PC-9 (cell line): ENCODE data around the gene COX14. TPM values are rescaled to one million over a fixed set of nuclear protein-coding genes. Genes with fewer than 3 reads are reported as not detected.

Source experiments
- BruUV-seq: library from RNA; stranded (reverse); fragments of 400-500 nt; replicated peaks from 2 replicates; lab custom pipeline; 2021; lab: Mats Ljungman, UMichigan
- CTCF ChIA-PET: fragments of 300-600 bp; sonication (Branson Sonifier 250); formaldehyde crosslinking; loops from one replicate; lab custom pipeline; 2022; ENCODE audit warnings: antibody characterized with exemption; lab: Charles Lee
- POLR2A ChIA-PET: fragments of 300-600 bp; sonication (Branson Sonifier 250); formaldehyde crosslinking; loops from one replicate; lab custom pipeline; 2022; ENCODE audit warnings: antibody characterized with exemption; ENCODE audit not compliant: unreplicated experiment; lab: Charles Lee
- DNase-seq, 2 experiments: peaks; one replicate each; pipeline versions ENCODE4 v3.0.0 to v3.0.0-alpha.2; 2015 to 2022; ENCODE audit warnings: mixed read lengths in 1 of 2
- H2AFZ ChIP-seq: fragments of 200-600 bp; sonication (generic); 2 replicates; pipeline ENCODE4 v1.8.1; 2017; ENCODE audit warnings: antibody characterized with exemption
- H3F3A ChIP-seq: fragments of 200-600 bp; sonication (generic); 2 replicates; pipeline ENCODE4 v1.8.1; 2017; ENCODE audit warnings: antibody characterized with exemption, mild to moderate bottlenecking, low read depth; ENCODE audit not compliant: insufficient read depth
- H3K27ac ChIP-seq: fragments of 200-600 bp; sonication (generic); 2 replicates; pipeline ENCODE4 v1.6.1; 2016; ENCODE audit warnings: mixed run types
- H3K27me3 ChIP-seq: fragments of 200-600 bp; sonication (generic); 2 replicates; pipeline ENCODE4 v1.6.1; 2016; ENCODE audit warnings: low read depth, mixed run types; ENCODE audit not compliant: insufficient read depth
- H3K36me3 ChIP-seq: fragments of 200-600 bp; sonication (generic); 2 replicates; pipeline ENCODE4 v1.6.1; 2016; ENCODE audit warnings: low read depth, mixed run types
- H3K4me1 ChIP-seq: fragments of 200-600 bp; sonication (generic); replicated peaks from 2 replicates; pipeline ENCODE4 v1.6.1; 2016; ENCODE audit warnings: mixed run types; ENCODE audit not compliant: insufficient read depth
- H3K4me2 ChIP-seq: fragments of 200-600 bp; sonication (generic); 2 replicates; pipeline ENCODE4 v1.6.1; 2017; ENCODE audit warnings: mixed run types
- H3K4me3 ChIP-seq: fragments of 200-600 bp; sonication (generic); 2 replicates; pipeline ENCODE4 v1.6.1; 2016; ENCODE audit warnings: mixed run types
- H3K79me2 ChIP-seq: fragments of 200-600 bp; sonication (generic); 2 replicates; pipeline ENCODE4 v1.6.1; 2017; ENCODE audit warnings: low read depth, mixed run types
- H3K9me2 ChIP-seq: fragments of 200-600 bp; sonication (generic); 2 replicates; pipeline ENCODE4 v1.8.1; 2017; ENCODE audit warnings: mild to moderate bottlenecking; ENCODE audit not compliant: insufficient read depth
- H3K9me3 ChIP-seq: fragments of 200-600 bp; sonication (generic); 2 replicates; pipeline ENCODE4 v1.8.1; 2016; ENCODE audit warnings: low read depth; ENCODE audit not compliant: insufficient read depth
- H4K20me1 ChIP-seq: fragments of 200-600 bp; sonication (generic); 2 replicates; pipeline ENCODE4 v1.8.1; 2017; ENCODE audit not compliant: insufficient read depth
- CTCF ChIP-seq: fragments of 200-600 bp; sonication (generic); conservative IDR thresholded peaks from 2 replicates; pipeline ENCODE4 v1.6.1; 2017; ENCODE audit warnings: mixed run types, antibody characterized with exemption, mild to moderate bottlenecking, moderate library complexity
- EZH2 ChIP-seq: fragments of 200-600 bp; sonication (generic); IDR thresholded peaks from 2 replicates; pipeline ENCODE4 v1.8.0; 2017; ENCODE audit warnings: antibody characterized with exemption, low read depth
- intact Hi-C: fragments of 100-400 bp; cut with micrococcal nuclease; formaldehyde crosslinking; loops from one replicate; pipeline ENCODE4 v1.10.0; 2022; ENCODE audit not compliant: unreplicated experiment
- total RNA-seq: library from RNA; stranded (reverse); gene quantifications from 2 replicates; pipeline ENCODE4 v1.2.3, GENCODE V29; 2021

COX14 gene
- total RNA-seq, 1 experiment from 2014 or later, result 53.9 TPM

- intact Hi-C loops, result no loop called here
- Histone ChIP-seq H3K27ac (no peak overlapping the region), H3K4me2 (no peak overlapping the region), H3F3A (peaks cover 9% of the 10 kb centered on the region; the same call in 1 of the 2 replicates), H3K9me2 (no peaks in the 10 kb centered on the region), H3K9me3 (no peaks in the 10 kb centered on the region), H3K36me3 (peaks cover 12% of the 10 kb centered on the region; the same call in 1 of the 2 replicates), H4K20me1 (no peaks in the 10 kb centered on the region), H2AFZ (no peak overlapping the region), H3K4me3 (no peak overlapping the region), H3K79me2 (no peaks in the 10 kb centered on the region), H3K27me3 (no peaks in the 10 kb centered on the region), H3K4me1 (no peaks in the 10 kb centered on the region)
- ChIA-PET POLR2A (interaction anchor here (0.5 kb wide), 1 partner anchor 138 kb away, joined by 22 read pairs; no protein-coding TSS in a partner anchor), CTCF (interaction anchor here (0.6 kb wide), 1 partner anchor 383 kb away, joined by 7 read pairs; no protein-coding TSS in a partner anchor)
- DNase-seq, result no peak
- BruUV-seq, result no TSS peak
- no peak for TF ChIP-seq CTCF
- no peak for TF ChIP-seq EZH2
These were observed 11.5 kb upstream of the COX14 start for GRCh38 chr12:50100561-50100960.

GRCh38 chr12:50101663-50102062 is 10.4 kb upstream of the COX14 start:
- peak in 1 of 2 experiments; percentile 48 for DNase-seq
- intact Hi-C loops, result no loop called here
- peaks cover 9% of the 10 kb centered on the region; the same call in 1 of the 2 replicates for H3F3A ChIP-seq
- no peaks in the 10 kb centered on the region for H3K9me2 ChIP-seq
- H3K27me3 ChIP-seq, result no peaks in the 10 kb centered on the region
- no peaks in the 10 kb centered on the region for H4K20me1 ChIP-seq
- ChIA-PET CTCF (interaction anchor here (0.6 to 1.7 kb wide), 2 partner anchors 10 to 662 kb away, joined by 4 to 7 read pairs; partner anchors contain the start of genes ATF1 and COX14), POLR2A (interaction anchor here (0.5 kb wide), 1 partner anchor 17 kb away, joined by 3 read pairs; no protein-coding TSS in a partner anchor)
- no TSS peak for BruUV-seq
- no peak overlapping the region for H2AFZ ChIP-seq
- no peaks in the 10 kb centered on the region for H3K9me3 ChIP-seq
- no peaks in the 10 kb centered on the region for H3K79me2 ChIP-seq
- H3K4me3 ChIP-seq, result no peak overlapping the region
- 0 out of 2 replicates have a peak, but pooled peaks cover 3% of the 10 kb centered on the region for H3K36me3 ChIP-seq
- no peaks in the 10 kb centered on the region for H3K4me1 ChIP-seq
- H3K27ac ChIP-seq, result no peak overlapping the region
- TF ChIP-seq CTCF, result peak; percentile 64
- TF ChIP-seq EZH2, result no peak
- H3K4me2 ChIP-seq, result no peak overlapping the region

- POLR2A ChIA-PET, result interaction anchor here (0.5 kb wide), 1 partner anchor 17 kb away, joined by 3 read pairs; no protein-coding TSS in a partner anchor
These were observed 9.9 kb upstream of the COX14 start for GRCh38 chr12:50102131-50102531.

More at GRCh38 chr12:50102131-50102531, 9.9 kb upstream of the COX14 start:
- 0 out of 2 replicates have a peak, but pooled peaks cover 3% of the 10 kb centered on the region for H3K36me3 ChIP-seq
- peaks cover 9% of the 10 kb centered on the region; the same call in 1 of the 2 replicates for H3F3A ChIP-seq
- BruUV-seq, result no TSS peak
- no peaks in the 10 kb centered on the region for H3K79me2 ChIP-seq
- CTCF ChIA-PET, result interaction anchor here (0.6 to 1.7 kb wide), 2 partner anchors 10 to 662 kb away, joined by 4 to 7 read pairs; partner anchors contain the start of genes ATF1 and COX14
- no peak overlapping the region for H3K4me2 ChIP-seq
- no peaks in the 10 kb centered on the region for H3K9me2 ChIP-seq
- no peaks in the 10 kb centered on the region for H3K4me1 ChIP-seq
- H2AFZ ChIP-seq, result no peak overlapping the region
- no peak for DNase-seq
- intact Hi-C loops, result no loop called here
- H3K27ac ChIP-seq, result no peak overlapping the region
- H3K9me3 ChIP-seq, result no peaks in the 10 kb centered on the region
- no peaks in the 10 kb centered on the region for H4K20me1 ChIP-seq
- no peaks in the 10 kb centered on the region for H3K27me3 ChIP-seq
- no peak overlapping the region for H3K4me3 ChIP-seq
- no peak for TF ChIP-seq EZH2
- TF ChIP-seq CTCF, result no peak
